ENCODE data around the gene CPE. TPM values are rescaled to one million over a fixed set of nuclear protein-coding genes. Genes with fewer than 3 reads are reported as not detected.
"Not testable (repeated sequence)": the region's sequence is repeated elsewhere in the genome, so short reads cannot be mapped to it uniquely, and the experiment has no call there.

The CPE gene
- total and polyA plus RNA-seq, 2 of the 4 experiments (the other 2 are of a cell fraction), result 3.6 to 13.5 TPM

DNA sequence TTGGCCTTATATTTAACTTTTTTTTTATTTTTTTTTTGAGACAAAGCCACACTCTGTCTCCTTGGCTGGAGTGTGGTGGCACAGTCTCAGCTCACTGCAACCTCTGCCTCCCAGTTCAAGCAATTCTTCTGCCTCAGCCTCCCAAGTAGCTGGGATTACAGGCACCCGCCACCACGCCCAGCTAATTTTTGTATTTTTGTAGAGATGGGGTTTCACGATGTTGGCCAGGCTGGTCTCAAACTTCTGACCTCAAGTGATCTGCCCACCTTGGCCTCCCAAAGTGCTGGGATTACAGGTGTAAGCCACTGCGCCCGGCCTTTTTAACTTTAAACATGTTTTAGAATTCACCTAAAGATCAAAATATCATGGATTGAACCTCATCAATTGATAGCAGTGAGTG is 36.5 kb upstream of the CPE start:
- H3K14ac ChIP-seq (replicated peaks; ENCODE audit: low read depth, low read length); H2AK5ac ChIP-seq (ENCODE audit: low read depth, low read length); H4K8ac ChIP-seq (ENCODE audit: low read depth in 2 of 2, low read length in 2 of 2); H3K9me3 ChIP-seq (ENCODE audit: control insufficient read depth, insufficient read depth, low read length); H3K18ac ChIP-seq (ENCODE audit: low read depth, low read length); H4K20me1 ChIP-seq (ENCODE audit: insufficient read depth, low read length); dilution Hi-C loops (cut with HindIII; ENCODE audit: low sequenced_read_pairs, unreplicated experiment); H2AFZ ChIP-seq (replicated peaks; ENCODE audit: low read length, poor library complexity); H3K9me1 ChIP-seq (ENCODE audit: insufficient read depth, low read length); H3K9ac ChIP-seq (ENCODE audit: low read depth, low read length); H3K23ac ChIP-seq (ENCODE audit: low read depth, low read length); H3K27ac ChIP-seq (ENCODE audit: insufficient read depth, low read length); H4K5ac ChIP-seq (ENCODE audit: low read depth, low read length); H3K79me1 ChIP-seq (ENCODE audit: low read depth in 1 of 2, low read length in 2 of 2); H2BK5ac ChIP-seq (ENCODE audit: low read depth, low read length, poor library complexity, severe bottlenecking); POLR2A ChIA-PET (ENCODE audit: unreplicated experiment); H3K4me1 ChIP-seq (ENCODE audit: control insufficient read depth, insufficient read depth, low read length); H3K36me3 ChIP-seq (ENCODE audit: control insufficient read depth, insufficient read depth, low read length); H3K27me3 ChIP-seq (ENCODE audit: control insufficient read depth, insufficient read depth, low read length); H2BK20ac ChIP-seq (ENCODE audit: low read depth, low read length); H2BK15ac ChIP-seq (ENCODE audit: low read depth, low read length); BruUV-seq (replicated peaks); H2BK120ac ChIP-seq (ENCODE audit: low read depth, low read length); H3K4me2 ChIP-seq (ENCODE audit: low read depth, low read length); H3K4ac ChIP-seq (ENCODE audit: low read depth, low read length); H4K91ac ChIP-seq (ENCODE audit: insufficient read depth, low read depth, low read length); H2AK9ac ChIP-seq (replicated peaks; ENCODE audit: low read depth, low read length, poor library complexity); DNase-seq; intact Hi-C loops (cut with micrococcal nuclease); H3K56ac ChIP-seq (ENCODE audit: extremely low read depth, insufficient read depth, low read length); H3K4me3 ChIP-seq (ENCODE audit: insufficient read depth, low read depth, low read length); ATAC-seq (ENCODE audit: low read depth): not testable (repeated sequence)
- WGBS, 2 experiments (ENCODE audit: extremely low coverage in 2 of 2, insufficient read length in 1 of 2), result no CpG with 5 or more reads among the region's 5 CpGs
- in situ Hi-C loops (cut with MboI; ENCODE audit: low sequenced_read_pairs), result loop anchor here (25.0 kb wide), 1 partner anchor 130 kb away; the partner anchor contains the start of gene KLHL2
- CTCF ChIA-PET, result interaction anchor here (1.1 kb wide), 1 partner anchor 211 kb away, joined by 4 read pairs; no protein-coding TSS in a partner anchor
